Stimulated activated CD8-positive, alpha-beta memory T cell treated with anti-CD3 and anti-CD28 coated beads, Interleukin-4, amount 100 ng/mL, for 24 hours (primary cell): ENCODE measurements around the gene SLC25A25.

ENCODE experiments used
- DNase-seq: peaks from one replicate; pipeline ENCODE4 v3.0.0-alpha.2; 2020; ENCODE audit warnings: low read depth

Gene SLC25A25

GRCh38 chr9:128096616-128097536, 28.8 kb downstream of the SLC25A25 start:
- DNase-seq, result no peak

- DNase-seq, result no peak
Measured at GRCh38 chr9:128097543-128098296, 29.7 kb downstream of the SLC25A25 start.

GRCh38 chr9:128098297-128099230, 30.5 kb downstream of the SLC25A25 start:
- peak; percentile 44 for DNase-seq

GRCh38 chr9:128099231-128099931, 31.3 kb downstream of the SLC25A25 start:
- no peak for DNase-seq

- no peak for DNase-seq
Measured at GRCh38 chr9:128099932-128100491, 32.0 kb downstream of the SLC25A25 start.

GRCh38 chr9:128100581-128100980, 32.5 kb downstream of the SLC25A25 start:
- no peak for DNase-seq

GRCh38 chr9:128101231-128101661, 33.2 kb downstream of the SLC25A25 start:
- DNase-seq, result no peak

GRCh38 chr9:128101690-128102089, 33.7 kb downstream of the SLC25A25 start:
- no peak for DNase-seq

GRCh38 chr9:128102196-128102595, 34.2 kb downstream of the SLC25A25 start:
- DNase-seq, result no peak

- no peak for DNase-seq
Measured at GRCh38 chr9:128102861-128103588, 35.0 kb downstream of the SLC25A25 start.

- DNase-seq, result no peak
Measured at GRCh38 chr9:128103589-128103962, 35.5 kb downstream of the SLC25A25 start.

GRCh38 chr9:128104171-128104618, 36.2 kb downstream of the SLC25A25 start:
- DNase-seq, result no peak

GRCh38 chr9:128105538-128106175, 37.6 kb downstream of the SLC25A25 start:
- no peak for DNase-seq

- DNase-seq, result no peak
Measured at GRCh38 chr9:128106181-128106939, 38.3 kb downstream of the SLC25A25 start.

GRCh38 chr9:128106940-128107467, 39.0 kb downstream of the SLC25A25 start:
- no peak for DNase-seq

GRCh38 chr9:128107468-128108268, 39.6 kb downstream of the SLC25A25 start:
- no peak for DNase-seq

GRCh38 chr9:128108269-128109049, 40.4 kb downstream of the SLC25A25 start:
- DNase-seq, result no peak
